HCT116 (cell line): Measurements from ENCODE around the gene SLC25A25. TPM values are rescaled to one million over a fixed set of nuclear protein-coding genes. Genes with fewer than 3 reads are reported as not detected.

Experiments
- ATAC-seq: fragments of 200-7000 bp; cut with Tn5 transposase; 2 replicates; pipeline ENCODE4 v1.9.1; 2020; ENCODE audit warnings: mild to moderate bottlenecking, moderate library complexity
- BruUV-seq: library from RNA; stranded (reverse); fragments of 400-500 nt; replicated peaks from 2 replicates; lab custom pipeline; 2021; lab: Mats Ljungman, UMichigan
- CTCF ChIA-PET: fragments of 300-600 bp; sonication (Branson Sonifier 250); formaldehyde crosslinking; loops from one replicate; lab custom pipeline; 2021; ENCODE audit warnings: antibody characterized with exemption; lab: Charles Lee
- POLR2A ChIA-PET: fragments of 300-600, 350-600 bp; sonication (Branson Sonifier 250); formaldehyde crosslinking; loops from one replicate; lab custom pipeline; 2021; ENCODE audit warnings: antibody characterized with exemption; lab: Charles Lee
- RAD21 ChIA-PET, 2 experiments: fragments of 300-600 bp; sonication (Branson Sonifier 250); formaldehyde crosslinking; loops; one replicate each; lab custom pipeline; 2023; ENCODE audit warnings: low total read pairs in 2 of 2; ENCODE audit not compliant: uncharacterized antibody in 2 of 2, unreplicated experiment in 2 of 2, low non-redundant PET in 1 of 2; lab: Charles Lee
- DNase-seq: peaks from one replicate; pipeline ENCODE4 v3.0.0-alpha.2; 2010; ENCODE audit warnings: low read depth, low spot score
- H2AFZ ChIP-seq: fragments of 200-600 bp; shearing (Covaris generic), sonication (generic); 2 replicates; pipeline ENCODE4 v1.6.1; 2017; ENCODE audit warnings: low read depth, mixed run types, mixed read lengths, antibody characterized with exemption, low read length; ENCODE audit not compliant: poor library complexity, severe bottlenecking
- H3K27ac ChIP-seq: 2 replicates; pipeline ENCODE4 v1.5.1; 2012; ENCODE audit warnings: low read depth, low read length
- H3K27me3 ChIP-seq: fragments of 200-600 bp; sonication (generic); 2 replicates; pipeline ENCODE4 v1.6.1; 2016; ENCODE audit warnings: mixed run types, low read length, mixed read lengths; ENCODE audit not compliant: insufficient read depth
- H3K36me3 ChIP-seq, 2 experiments: fragments of 200-500 bp in 1 of 2; fragments of 200-600 bp in 1 of 2; sonication (Bioruptor generic) in 1 of 2; sonication (generic) in 1 of 2; 2 replicates each; pipeline versions ENCODE4 v1.5.1 to v1.6.1; 2014 to 2016; ENCODE audit warnings: low read length in 2 of 2, inconsistent platforms in 1 of 2, mixed read lengths in 1 of 2, mixed run types in 1 of 2; ENCODE audit not compliant: insufficient read depth in 2 of 2, control insufficient read depth in 1 of 2
- H3K4me1 ChIP-seq, 2 experiments: fragments of 200-600 bp in 1 of 2; sonication (generic) in 1 of 2; 2 replicates each; pipeline versions ENCODE4 v1.5.1 to v1.6.1; 2012 to 2017; ENCODE audit warnings: low read length in 2 of 2, inconsistent platforms in 1 of 2, mild to moderate bottlenecking in 1 of 2, mixed read lengths in 1 of 2, mixed run types in 1 of 2, moderate library complexity in 1 of 2; ENCODE audit not compliant: insufficient read depth in 2 of 2, control insufficient read depth in 1 of 2
- H3K4me2 ChIP-seq: fragments of 200-600 bp; sonication (generic); 2 replicates; pipeline ENCODE4 v1.6.1; 2017; ENCODE audit warnings: mixed run types, low read length, mixed read lengths
- H3K4me3 ChIP-seq, 2 experiments: fragments of 200-600 bp in 1 of 2; sonication (generic) in 1 of 2; replicated peaks in 1 of 2; 2 replicates each; pipeline ENCODE4 v1.5.1; 2011 to 2016; ENCODE audit warnings: low read length in 2 of 2, control low read depth in 1 of 2, low read depth in 1 of 2, mild to moderate bottlenecking in 1 of 2, mixed read lengths in 1 of 2, mixed run types in 1 of 2
- H3K79me2 ChIP-seq: fragments of 200-600 bp; sonication (generic); 2 replicates; pipeline ENCODE4 v1.6.1; 2017; ENCODE audit warnings: mild to moderate bottlenecking, mixed run types, low read length, moderate library complexity, mixed read lengths; ENCODE audit not compliant: insufficient read depth
- H3K9ac ChIP-seq: fragments of 200-600 bp; sonication (generic); 2 replicates; pipeline ENCODE4 v1.6.1; 2016; ENCODE audit warnings: low read length, mixed read lengths
- H3K9me2 ChIP-seq: fragments of 200-600 bp; sonication (generic), shearing (Covaris generic); 2 replicates; pipeline ENCODE4 v1.6.1; 2017; ENCODE audit warnings: mixed run types, mild to moderate bottlenecking, moderate library complexity; ENCODE audit not compliant: insufficient read depth
- H3K9me3 ChIP-seq, 2 experiments: fragments of 200-500 bp in 1 of 2; fragments of 200-600 bp in 1 of 2; sonication (Bioruptor generic) in 1 of 2; sonication (generic) in 1 of 2; 2 replicates each; pipeline ENCODE4 v1.6.1; 2014 to 2017; ENCODE audit warnings: low read length in 2 of 2, mixed read lengths in 2 of 2, inconsistent platforms in 1 of 2, low read depth in 1 of 2, mild to moderate bottlenecking in 1 of 2, mixed run types in 1 of 2, moderate library complexity in 1 of 2; ENCODE audit not compliant: control insufficient read depth in 1 of 2, insufficient read depth in 1 of 2
- H4K20me1 ChIP-seq: fragments of 200-600 bp; sonication (generic), shearing (Covaris generic); 2 replicates; pipeline ENCODE4 v1.6.1; 2017; ENCODE audit warnings: mixed run types, mild to moderate bottlenecking, moderate library complexity; ENCODE audit not compliant: insufficient read depth
- POLR2AphosphoS5 ChIP-seq: IDR thresholded peaks from 2 replicates; pipeline ENCODE4 v1.6.1; 2011; ENCODE audit warnings: mild to moderate bottlenecking, low read depth, low read length, moderate library complexity
- SP1 ChIP-seq: IDR thresholded peaks from 2 replicates; pipeline ENCODE4 v1.6.1; 2012; ENCODE audit warnings: low read depth
- YY1 ChIP-seq: IDR thresholded peaks from 2 replicates; pipeline ENCODE4 v1.6.1; 2011; ENCODE audit warnings: low read length, low read depth, moderate library complexity, mild to moderate bottlenecking; ENCODE audit not compliant: insufficient replicate concordance; ENCODE audit errors: extremely low read depth
- intact Hi-C: fragments of 100-400 bp; cut with micrococcal nuclease; formaldehyde crosslinking; loops from 2 replicates; pipeline ENCODE4 v1.10.0; 2022
- total RNA-seq: library from RNA; stranded (reverse); gene quantifications from one replicate; pipeline ENCODE4 v1.2.1, GENCODE V29; 2021; ENCODE audit not compliant: unreplicated experiment
- TF ChIP-seq, protein P1 (sequence below): IDR thresholded peaks from 2 replicates; pipeline ENCODE4 v1.6.1; 2011; ENCODE audit warnings: mild to moderate bottlenecking, low read length, moderate library complexity; ENCODE audit not compliant: insufficient replicate concordance; ENCODE audit errors: extremely low read depth

SLC25A25 gene
- total RNA-seq, 1 experiment from 2014 or later, result 15.3 TPM

DNA sequence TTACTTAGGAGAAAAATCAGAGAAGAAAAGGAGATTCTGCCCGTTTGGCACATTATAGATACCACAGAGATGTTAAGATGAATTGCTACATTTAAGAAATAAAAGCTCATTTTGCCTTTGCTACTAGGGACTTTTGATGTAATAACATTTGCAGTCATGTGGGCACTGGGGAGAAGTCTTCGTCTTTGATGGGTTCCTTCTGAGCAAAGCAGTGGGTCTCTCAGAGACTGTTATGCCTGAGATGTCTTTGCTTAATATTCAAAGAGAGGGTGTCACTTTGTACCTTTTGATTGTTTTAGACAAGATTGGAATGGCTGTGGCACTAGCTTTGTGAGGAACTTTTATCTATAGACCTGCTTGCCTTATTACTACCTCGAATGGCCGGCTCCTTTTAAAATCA lies 25.0 kb downstream of the SLC25A25 start:
- no peaks in the 10 kb centered on the region for H3K9me3 ChIP-seq
- H3K79me2 ChIP-seq, result peaks cover 81% of the 10 kb centered on the region
- peak overlapping the region; percentile 32; the same call in 1 of the 2 replicates for H3K27ac ChIP-seq
- intact Hi-C loops, result no loop called here
- H2AFZ ChIP-seq, result no peak overlapping the region
- no peaks in the 10 kb centered on the region for H3K27me3 ChIP-seq
- DNase-seq (no peak), ATAC-seq (no peak)
- H3K9ac ChIP-seq, result peak overlapping the region; percentile 39; the same call in 1 of the 2 replicates
- 0 out of 2 replicates have a peak, but pooled peaks cover 4% of the 10 kb centered on the region for H4K20me1 ChIP-seq
- H3K4me1 ChIP-seq, result peaks cover 22 to 45% of the 10 kb centered on the region in 2 experiments
- no peaks in the 10 kb centered on the region for H3K36me3 ChIP-seq
- no TSS peak for BruUV-seq
- H3K4me2 ChIP-seq, result no peak overlapping the region
- ChIA-PET RAD21 (no interaction called here), POLR2A (interaction anchor here (1.0 to 1.9 kb wide), 2 partner anchors 12 to 14 kb away, joined by 5 read pairs; no protein-coding TSS in a partner anchor), CTCF (interaction anchor here (0.8 to 1.6 kb wide), 6 partner anchors 8 to 41 kb away, joined by 3 to 7 read pairs (median 3); no protein-coding TSS in a partner anchor)
- H3K4me3 ChIP-seq, result no peak overlapping the region
- no peaks in the 10 kb centered on the region for H3K9me2 ChIP-seq
- TF ChIP-seq, protein P1, sequence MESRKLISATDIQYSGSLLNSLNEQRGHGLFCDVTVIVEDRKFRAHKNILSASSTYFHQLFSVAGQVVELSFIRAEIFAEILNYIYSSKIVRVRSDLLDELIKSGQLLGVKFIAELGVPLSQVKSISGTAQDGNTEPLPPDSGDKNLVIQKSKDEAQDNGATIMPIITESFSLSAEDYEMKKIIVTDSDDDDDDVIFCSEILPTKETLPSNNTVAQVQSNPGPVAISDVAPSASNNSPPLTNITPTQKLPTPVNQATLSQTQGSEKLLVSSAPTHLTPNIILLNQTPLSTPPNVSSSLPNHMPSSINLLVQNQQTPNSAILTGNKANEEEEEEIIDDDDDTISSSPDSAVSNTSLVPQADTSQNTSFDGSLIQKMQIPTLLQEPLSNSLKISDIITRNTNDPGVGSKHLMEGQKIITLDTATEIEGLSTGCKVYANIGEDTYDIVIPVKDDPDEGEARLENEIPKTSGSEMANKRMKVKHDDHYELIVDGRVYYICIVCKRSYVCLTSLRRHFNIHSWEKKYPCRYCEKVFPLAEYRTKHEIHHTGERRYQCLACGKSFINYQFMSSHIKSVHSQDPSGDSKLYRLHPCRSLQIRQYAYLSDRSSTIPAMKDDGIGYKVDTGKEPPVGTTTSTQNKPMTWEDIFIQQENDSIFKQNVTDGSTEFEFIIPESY, result no peak

DNA sequence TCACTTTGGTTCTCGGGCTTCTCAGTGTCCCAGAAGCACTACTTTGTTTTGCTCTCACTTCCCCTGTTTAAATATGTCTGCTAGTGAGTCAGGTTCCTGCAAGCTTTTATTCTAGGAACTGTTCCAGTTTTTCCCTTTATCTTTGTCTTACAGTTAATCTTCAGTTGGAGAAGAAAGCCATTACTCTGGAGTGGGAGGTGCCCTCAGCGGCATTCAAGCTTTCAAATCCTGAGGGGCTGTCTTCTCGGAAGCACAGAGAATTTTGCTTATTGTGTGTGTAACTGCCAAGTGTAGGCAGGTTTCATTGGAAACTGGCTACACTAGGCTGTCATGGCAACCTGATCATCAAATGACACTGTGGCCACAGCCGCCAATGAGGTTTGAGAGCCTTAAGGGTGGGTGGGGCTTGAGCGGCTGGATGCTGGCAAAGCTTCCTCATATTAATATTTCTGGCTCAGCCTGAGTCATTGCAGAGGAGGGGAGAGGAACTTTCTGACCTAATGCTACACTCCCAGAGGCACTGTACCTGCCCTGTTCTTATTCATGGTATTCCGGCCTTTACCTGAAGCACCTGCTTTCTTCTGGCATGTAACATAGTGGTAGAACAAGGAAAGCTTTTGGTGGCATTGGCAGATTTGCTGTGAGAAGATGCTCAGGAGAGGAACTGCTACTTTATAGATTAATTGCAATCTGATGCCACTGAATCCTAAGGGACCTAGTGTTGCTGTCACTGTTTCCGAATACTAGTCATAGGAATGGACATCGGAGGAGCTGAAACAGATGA lies 26.3 kb downstream of the SLC25A25 start:
- TF ChIP-seq YY1, result no peak
- TF ChIP-seq SP1, result 0 out of 2 replicates have a peak, but pooled peaks have one; percentile 19
- TF ChIP-seq POLR2AphosphoS5, result peak; percentile 40; the same call in 1 of the 2 replicates
- peak overlapping the region; percentile 39 for H3K9ac ChIP-seq
- POLR2A ChIA-PET, result interaction anchor here (0.7 to 1.9 kb wide), 2 partner anchors 16 to 20 kb away, joined by 3 to 5 read pairs; no protein-coding TSS in a partner anchor
- no peaks in the 10 kb centered on the region for H3K36me3 ChIP-seq
- no peak overlapping the region for H3K4me3 ChIP-seq
- CTCF ChIA-PET, result interaction anchor here (1.0 to 1.9 kb wide), 4 partner anchors 24 to 151 kb away, joined by 3 to 7 read pairs (median 3); no protein-coding TSS in a partner anchor
- ATAC-seq (peak; percentile 74), DNase-seq (peak; percentile 89)
- H3K4me2 ChIP-seq, result peak overlapping the region; percentile 57
- intact Hi-C loops, result no loop called here
- H3K27ac ChIP-seq, result peak overlapping the region; percentile 32; the same call in 1 of the 2 replicates
- peaks cover 78% of the 10 kb centered on the region for H3K79me2 ChIP-seq
- H3K4me1 ChIP-seq, result peaks cover 31 to 58% of the 10 kb centered on the region in 2 experiments
- H3K27me3 ChIP-seq, result no peaks in the 10 kb centered on the region
- H2AFZ ChIP-seq, result no peak overlapping the region
- H3K9me3 ChIP-seq, result no peaks in the 10 kb centered on the region
- H3K9me2 ChIP-seq, result no peaks in the 10 kb centered on the region
- RAD21 ChIA-PET, result no interaction called here
- no TSS peak for BruUV-seq
- H4K20me1 ChIP-seq, result no peaks in the 10 kb centered on the region
